ENCODE measurements around the gene ASTN2. TPM values are rescaled to one million over a fixed set of nuclear protein-coding genes. Genes with fewer than 3 reads are reported as not detected.
"Not testable (repeated sequence)": the region's sequence is repeated elsewhere in the genome, so short reads cannot be mapped to it uniquely, and the experiment has no call there.

The ASTN2 gene
- total RNA-seq, 2 experiments from 2014 or later: 1.7 to 4.2 TPM

- no peak for TF ChIP-seq CTCF (conservative IDR thresholded peaks at IDR 0.05; ENCODE audit: low read length)
- no peaks in the 10 kb centered on the region for H3K79me2 ChIP-seq (ENCODE audit: insufficient read depth, low read depth, low read length)
- no peak for DNase-seq (ENCODE audit: low spot score)
- intact Hi-C loops (cut with micrococcal nuclease; ENCODE audit: unreplicated experiment): no loop called here
- CTCF ChIA-PET (ENCODE audit: unreplicated experiment): no interaction called here
- H3K4me3 ChIP-seq (ENCODE audit: low read depth, low read length, poor library complexity, severe bottlenecking): no peak overlapping the region
- POLR2A ChIA-PET: no interaction called here
- H3K4me2 ChIP-seq (ENCODE audit: low read length): no peak overlapping the region
- no peaks in the 10 kb centered on the region for H3K9me3 ChIP-seq (ENCODE audit: low read length)
- BruUV-seq (replicated peaks): no TSS peak
- H3K9me2 ChIP-seq (ENCODE audit: insufficient read depth, low read length): no peaks in the 10 kb centered on the region
- H3K4me1 ChIP-seq (ENCODE audit: insufficient read depth, low read length, poor library complexity, severe bottlenecking): no peaks in the 10 kb centered on the region
- H2AFZ ChIP-seq (ENCODE audit: low read length): no peak overlapping the region
- H4K20me1 ChIP-seq (ENCODE audit: insufficient read depth, low read length): no peaks in the 10 kb centered on the region
- no peaks in the 10 kb centered on the region for H3K36me3 ChIP-seq (ENCODE audit: insufficient read depth, low read length)
- H3K27ac ChIP-seq (ENCODE audit: low read depth, low read length, poor library complexity, severe bottlenecking): no peak overlapping the region
These were observed 514.3 kb downstream of the ASTN2 start for GRCh38 chr9:116900543-116900942.

- no TSS peak for BruUV-seq (replicated peaks)
- Histone ChIP-seq H2AFZ (ENCODE audit: low read length) (no peak overlapping the region), H3K79me2 (ENCODE audit: insufficient read depth, low read depth, low read length) (no peaks in the 10 kb centered on the region), H3K36me3 (ENCODE audit: insufficient read depth, low read length) (no peaks in the 10 kb centered on the region), H3K9me3 (ENCODE audit: low read length) (no peaks in the 10 kb centered on the region), H4K20me1 (ENCODE audit: insufficient read depth, low read length) (no peaks in the 10 kb centered on the region), H3K4me3 (ENCODE audit: low read depth, low read length, poor library complexity, severe bottlenecking) (no peak overlapping the region), H3K27ac (ENCODE audit: low read depth, low read length, poor library complexity, severe bottlenecking) (no peak overlapping the region), H3K4me1 (ENCODE audit: insufficient read depth, low read length, poor library complexity, severe bottlenecking) (no peaks in the 10 kb centered on the region), H3K4me2 (ENCODE audit: low read length) (no peak overlapping the region), H3K9me2 (ENCODE audit: insufficient read depth, low read length) (no peaks in the 10 kb centered on the region)
- no peak for TF ChIP-seq EZH2phosphoT487 (IDR thresholded peaks at IDR 0.05; ENCODE audit: borderline replicate concordance, low read depth, low read length)
- TF ChIP-seq CTCF (conservative IDR thresholded peaks at IDR 0.05; ENCODE audit: low read length): no peak
- intact Hi-C loops (cut with micrococcal nuclease; ENCODE audit: unreplicated experiment): no loop called here
- POLR2A ChIA-PET: no interaction called here
- CTCF ChIA-PET (ENCODE audit: unreplicated experiment): no interaction called here
- no peak for DNase-seq (ENCODE audit: low spot score)
These were observed 514.9 kb downstream of the ASTN2 start for GRCh38 chr9:116900007-116900367.

- no peak overlapping the region for H3K4me3 ChIP-seq (ENCODE audit: low read depth, low read length, poor library complexity, severe bottlenecking)
- H3K36me3 ChIP-seq (ENCODE audit: insufficient read depth, low read length): no peaks in the 10 kb centered on the region
- no TSS peak for BruUV-seq (replicated peaks)
- intact Hi-C loops (cut with micrococcal nuclease; ENCODE audit: unreplicated experiment): no loop called here
- ChIA-PET CTCF (ENCODE audit: unreplicated experiment) (no interaction called here), POLR2A (no interaction called here)
- no peaks in the 10 kb centered on the region for H3K79me2 ChIP-seq (ENCODE audit: insufficient read depth, low read depth, low read length)
- H3K9me2 ChIP-seq (ENCODE audit: insufficient read depth, low read length): no peaks in the 10 kb centered on the region
- TF ChIP-seq EZH2phosphoT487 (IDR thresholded peaks at IDR 0.05; ENCODE audit: borderline replicate concordance, low read depth, low read length) (no peak), CTCF (conservative IDR thresholded peaks at IDR 0.05; ENCODE audit: low read length) (no peak)
- H3K4me2 ChIP-seq (ENCODE audit: low read length): no peak overlapping the region
- H3K4me1 ChIP-seq (ENCODE audit: insufficient read depth, low read length, poor library complexity, severe bottlenecking): no peaks in the 10 kb centered on the region
- H3K9me3 ChIP-seq (ENCODE audit: low read length): no peaks in the 10 kb centered on the region
- no peak overlapping the region for H3K27ac ChIP-seq (ENCODE audit: low read depth, low read length, poor library complexity, severe bottlenecking)
- DNase-seq (ENCODE audit: low spot score): no peak
- H2AFZ ChIP-seq (ENCODE audit: low read length): no peak overlapping the region
- no peaks in the 10 kb centered on the region for H4K20me1 ChIP-seq (ENCODE audit: insufficient read depth, low read length)
These were observed 515.4 kb downstream of the ASTN2 start for GRCh38 chr9:116899337-116900006.

GRCh38 chr9:116898131-116898530 lies 516.7 kb downstream of the ASTN2 start:
- H4K20me1 ChIP-seq (ENCODE audit: insufficient read depth, low read length); DNase-seq (ENCODE audit: low spot score); H3K36me3 ChIP-seq (ENCODE audit: insufficient read depth, low read length); CTCF ChIA-PET (ENCODE audit: unreplicated experiment); H3K79me2 ChIP-seq (ENCODE audit: insufficient read depth, low read depth, low read length); BruUV-seq (replicated peaks); H3K4me2 ChIP-seq (ENCODE audit: low read length); H3K4me3 ChIP-seq (ENCODE audit: low read depth, low read length, poor library complexity, severe bottlenecking); H3K27ac ChIP-seq (ENCODE audit: low read depth, low read length, poor library complexity, severe bottlenecking); H3K9me3 ChIP-seq (ENCODE audit: low read length); H3K9me2 ChIP-seq (ENCODE audit: insufficient read depth, low read length); intact Hi-C loops (cut with micrococcal nuclease; ENCODE audit: unreplicated experiment); H2AFZ ChIP-seq (ENCODE audit: low read length); H3K4me1 ChIP-seq (ENCODE audit: insufficient read depth, low read length, poor library complexity, severe bottlenecking): not testable (repeated sequence)
- POLR2A ChIA-PET: interaction anchor here (0.5 kb wide), 1 partner anchor 96 kb away, joined by 3 read pairs; no protein-coding TSS in a partner anchor
